GM12878 (cell line): Measurements from ENCODE around the gene EXO5. TPM values are rescaled to one million over a fixed set of nuclear protein-coding genes. Genes with fewer than 3 reads are reported as not detected.

ENCODE experiments used
- ASH2L ChIP-seq: fragments of 300-600, 200-600 bp; sonication (generic); IDR thresholded peaks from 2 replicates; pipeline ENCODE4 v1.6.1; 2017; ENCODE audit warnings: low read depth, mild to moderate bottlenecking, borderline replicate concordance
- NFXL1 ChIP-seq: fragments of 450-650 bp; IDR thresholded peaks from 2 replicates; pipeline ENCODE4 v1.6.1; 2017; ENCODE audit warnings: antibody characterized with exemption, mild to moderate bottlenecking, borderline replicate concordance
- POU2F2 ChIP-seq: IDR thresholded peaks from 3 replicates; pipeline ENCODE4 v1.6.1; 2011; ENCODE audit warnings: low read depth, mild to moderate bottlenecking, low read length, borderline replicate concordance
- RB1 ChIP-seq: fragments of 450-650 bp; formaldehyde crosslinking; IDR thresholded peaks from 2 replicates; pipeline ENCODE4 v1.6.1; 2017; ENCODE audit warnings: mild to moderate bottlenecking, borderline replicate concordance
- SIN3A ChIP-seq: IDR thresholded peaks from 2 replicates; pipeline ENCODE4 v1.6.1; 2012; ENCODE audit warnings: low read depth, low read length, improper control_type of control experiment
- SUPT20H ChIP-seq: IDR thresholded peaks from 2 replicates; pipeline ENCODE4 v1.6.1; 2011; ENCODE audit warnings: low read depth, mild to moderate bottlenecking, low read length, moderate library complexity, borderline replicate concordance; ENCODE audit not compliant: control insufficient read depth
- TCF7 ChIP-seq: IDR thresholded peaks from 2 replicates; pipeline ENCODE4 v1.6.1; 2014; ENCODE audit warnings: antibody characterized with exemption, borderline replicate concordance
- ZNF384 ChIP-seq: IDR thresholded peaks from 2 replicates; pipeline ENCODE4 v1.6.1; 2012; ENCODE audit warnings: low read depth, mild to moderate bottlenecking, low read length, improper control_type of control experiment, borderline replicate concordance
- polyA plus RNA-seq, 11 experiments: library from polyadenylated mRNA; depleted of rRNA in 4 of 11; unstranded in 6 of 11; stranded (reverse) in 5 of 11; fragments of >200 nt; fragmentation: Nextera tagmentation in 4 of 11; fragmentation: Illumina TruSeq in 1 of 11; extraction: Ambion mirVana in 4 of 11; extraction: Trizol in 1 of 11; gene quantifications; 1 replicate in 1 of 11; 2 replicates in 10 of 11; pipeline versions ENCODE4 v1.2.1 to v1.2.3, GENCODE V29; 2011 to 2016; ENCODE audit warnings: inconsistent platforms in 2 of 11, missing spikeins in 2 of 11, low read depth in 1 of 11
- total RNA-seq, 4 experiments: library from RNA; depleted of rRNA in 3 of 4; stranded (reverse); fragments of >200 nt in 3 of 4; fragmentation: Illumina TruSeq in 1 of 4; extraction: Trizol in 1 of 4; gene quantifications; 2 replicates each; pipeline versions ENCODE4 v1.2.1 to v1.2.3, GENCODE V29; 2013 to 2021
- TF ChIP-seq, protein P1 (sequence below): fragments of 450-650 bp; IDR thresholded peaks from 2 replicates; pipeline ENCODE4 v1.6.1; 2017; ENCODE audit warnings: antibody characterized with exemption, mild to moderate bottlenecking, moderate library complexity
- TF ChIP-seq, protein P2 (sequence below): fragments of 450-650 bp; IDR thresholded peaks from 2 replicates; pipeline ENCODE4 v1.6.1; 2016; ENCODE audit warnings: mild to moderate bottlenecking, moderate library complexity, borderline replicate concordance
- TF ChIP-seq, protein P3 (sequence below): fragments of 150-350 bp; IDR thresholded peaks from 2 replicates; pipeline ENCODE4 v1.6.1; 2016; ENCODE audit warnings: low read depth, low read length
- TF ChIP-seq, protein P4 (sequence below): IDR thresholded peaks from 2 replicates; pipeline ENCODE4 v1.6.1; 2011; ENCODE audit warnings: mild to moderate bottlenecking, low read depth, low read length, moderate library complexity; ENCODE audit not compliant: insufficient replicate concordance
- TF ChIP-seq, protein P5 (sequence below): fragments of 450-650 bp; conservative IDR thresholded peaks from 2 replicates; pipeline ENCODE4 v1.6.1; 2017; ENCODE audit warnings: mild to moderate bottlenecking, moderate library complexity

Gene EXO5
- total and polyA plus RNA-seq, 10 of the 15 experiments (the other 5 are each of a cell fraction or from before 2014, with no cell fraction given), result 2.1 to 10.1 (median 8.5) TPM

DNA sequence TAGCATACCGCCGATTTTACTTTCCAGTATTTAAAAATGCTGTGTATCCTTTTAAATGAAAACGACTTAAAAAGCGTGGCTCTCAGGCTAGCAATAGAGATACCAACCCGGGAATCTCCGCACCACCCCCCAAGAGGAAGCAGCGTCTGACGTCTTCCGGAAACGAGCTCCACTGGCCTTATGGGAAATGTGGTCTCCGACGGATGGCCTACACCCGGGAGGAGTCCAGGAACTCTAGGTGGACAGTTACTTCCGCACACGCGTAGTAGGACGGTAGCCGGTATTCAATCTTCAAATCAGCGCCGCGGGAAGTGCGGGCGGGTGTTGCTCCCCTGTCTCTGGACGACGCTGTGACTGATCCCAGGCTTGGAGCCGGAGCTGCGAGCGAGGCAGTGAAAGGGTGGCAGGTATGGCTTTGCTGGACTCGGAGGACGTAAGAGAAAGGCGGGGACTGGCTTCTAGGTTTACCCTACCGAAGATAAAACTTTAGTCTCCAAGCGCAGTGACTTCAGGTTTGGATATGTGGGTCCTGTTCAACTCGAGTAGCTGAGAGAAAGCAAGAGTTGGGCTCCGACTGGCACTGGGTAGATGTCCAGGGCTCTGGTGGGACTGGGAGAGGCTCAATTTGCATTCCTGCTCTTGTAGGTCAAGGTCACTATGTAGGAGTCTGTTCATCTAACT is 23.0 kb downstream of the EXO5 start, which contains the start of gene ZNF684 (continued):
- TF ChIP-seq ASH2L (no peak), RB1 (0 out of 2 replicates have a peak, but pooled peaks have one; percentile 35), ZNF384 (no peak), POU2F2 (peak; percentile 58; the same call in 1 of the 3 replicates), NFXL1 (no peak), TCF7 (no peak), SIN3A (peak; percentile 90; the same call in 1 of the 2 replicates), SUPT20H (no peak)
- TF ChIP-seq, protein P1, sequence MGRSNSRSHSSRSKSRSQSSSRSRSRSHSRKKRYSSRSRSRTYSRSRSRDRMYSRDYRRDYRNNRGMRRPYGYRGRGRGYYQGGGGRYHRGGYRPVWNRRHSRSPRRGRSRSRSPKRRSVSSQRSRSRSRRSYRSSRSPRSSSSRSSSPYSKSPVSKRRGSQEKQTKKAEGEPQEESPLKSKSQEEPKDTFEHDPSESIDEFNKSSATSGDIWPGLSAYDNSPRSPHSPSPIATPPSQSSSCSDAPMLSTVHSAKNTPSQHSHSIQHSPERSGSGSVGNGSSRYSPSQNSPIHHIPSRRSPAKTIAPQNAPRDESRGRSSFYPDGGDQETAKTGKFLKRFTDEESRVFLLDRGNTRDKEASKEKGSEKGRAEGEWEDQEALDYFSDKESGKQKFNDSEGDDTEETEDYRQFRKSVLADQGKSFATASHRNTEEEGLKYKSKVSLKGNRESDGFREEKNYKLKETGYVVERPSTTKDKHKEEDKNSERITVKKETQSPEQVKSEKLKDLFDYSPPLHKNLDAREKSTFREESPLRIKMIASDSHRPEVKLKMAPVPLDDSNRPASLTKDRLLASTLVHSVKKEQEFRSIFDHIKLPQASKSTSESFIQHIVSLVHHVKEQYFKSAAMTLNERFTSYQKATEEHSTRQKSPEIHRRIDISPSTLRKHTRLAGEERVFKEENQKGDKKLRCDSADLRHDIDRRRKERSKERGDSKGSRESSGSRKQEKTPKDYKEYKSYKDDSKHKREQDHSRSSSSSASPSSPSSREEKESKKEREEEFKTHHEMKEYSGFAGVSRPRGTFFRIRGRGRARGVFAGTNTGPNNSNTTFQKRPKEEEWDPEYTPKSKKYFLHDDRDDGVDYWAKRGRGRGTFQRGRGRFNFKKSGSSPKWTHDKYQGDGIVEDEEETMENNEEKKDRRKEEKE, result no peak
- TF ChIP-seq, protein P2, sequence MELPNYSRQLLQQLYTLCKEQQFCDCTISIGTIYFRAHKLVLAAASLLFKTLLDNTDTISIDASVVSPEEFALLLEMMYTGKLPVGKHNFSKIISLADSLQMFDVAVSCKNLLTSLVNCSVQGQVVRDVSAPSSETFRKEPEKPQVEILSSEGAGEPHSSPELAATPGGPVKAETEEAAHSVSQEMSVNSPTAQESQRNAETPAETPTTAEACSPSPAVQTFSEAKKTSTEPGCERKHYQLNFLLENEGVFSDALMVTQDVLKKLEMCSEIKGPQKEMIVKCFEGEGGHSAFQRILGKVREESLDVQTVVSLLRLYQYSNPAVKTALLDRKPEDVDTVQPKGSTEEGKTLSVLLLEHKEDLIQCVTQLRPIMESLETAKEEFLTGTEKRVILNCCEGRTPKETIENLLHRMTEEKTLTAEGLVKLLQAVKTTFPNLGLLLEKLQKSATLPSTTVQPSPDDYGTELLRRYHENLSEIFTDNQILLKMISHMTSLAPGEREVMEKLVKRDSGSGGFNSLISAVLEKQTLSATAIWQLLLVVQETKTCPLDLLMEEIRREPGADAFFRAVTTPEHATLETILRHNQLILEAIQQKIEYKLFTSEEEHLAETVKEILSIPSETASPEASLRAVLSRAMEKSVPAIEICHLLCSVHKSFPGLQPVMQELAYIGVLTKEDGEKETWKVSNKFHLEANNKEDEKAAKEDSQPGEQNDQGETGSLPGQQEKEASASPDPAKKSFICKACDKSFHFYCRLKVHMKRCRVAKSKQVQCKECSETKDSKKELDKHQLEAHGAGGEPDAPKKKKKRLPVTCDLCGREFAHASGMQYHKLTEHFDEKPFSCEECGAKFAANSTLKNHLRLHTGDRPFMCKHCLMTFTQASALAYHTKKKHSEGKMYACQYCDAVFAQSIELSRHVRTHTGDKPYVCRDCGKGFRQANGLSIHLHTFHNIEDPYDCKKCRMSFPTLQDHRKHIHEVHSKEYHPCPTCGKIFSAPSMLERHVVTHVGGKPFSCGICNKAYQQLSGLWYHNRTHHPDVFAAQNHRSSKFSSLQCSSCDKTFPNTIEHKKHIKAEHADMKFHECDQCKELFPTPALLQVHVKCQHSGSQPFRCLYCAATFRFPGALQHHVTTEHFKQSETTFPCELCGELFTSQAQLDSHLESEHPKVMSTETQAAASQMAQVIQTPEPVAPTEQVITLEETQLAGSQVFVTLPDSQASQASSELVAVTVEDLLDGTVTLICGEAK, result peak; percentile 95
- TF ChIP-seq, protein P3, sequence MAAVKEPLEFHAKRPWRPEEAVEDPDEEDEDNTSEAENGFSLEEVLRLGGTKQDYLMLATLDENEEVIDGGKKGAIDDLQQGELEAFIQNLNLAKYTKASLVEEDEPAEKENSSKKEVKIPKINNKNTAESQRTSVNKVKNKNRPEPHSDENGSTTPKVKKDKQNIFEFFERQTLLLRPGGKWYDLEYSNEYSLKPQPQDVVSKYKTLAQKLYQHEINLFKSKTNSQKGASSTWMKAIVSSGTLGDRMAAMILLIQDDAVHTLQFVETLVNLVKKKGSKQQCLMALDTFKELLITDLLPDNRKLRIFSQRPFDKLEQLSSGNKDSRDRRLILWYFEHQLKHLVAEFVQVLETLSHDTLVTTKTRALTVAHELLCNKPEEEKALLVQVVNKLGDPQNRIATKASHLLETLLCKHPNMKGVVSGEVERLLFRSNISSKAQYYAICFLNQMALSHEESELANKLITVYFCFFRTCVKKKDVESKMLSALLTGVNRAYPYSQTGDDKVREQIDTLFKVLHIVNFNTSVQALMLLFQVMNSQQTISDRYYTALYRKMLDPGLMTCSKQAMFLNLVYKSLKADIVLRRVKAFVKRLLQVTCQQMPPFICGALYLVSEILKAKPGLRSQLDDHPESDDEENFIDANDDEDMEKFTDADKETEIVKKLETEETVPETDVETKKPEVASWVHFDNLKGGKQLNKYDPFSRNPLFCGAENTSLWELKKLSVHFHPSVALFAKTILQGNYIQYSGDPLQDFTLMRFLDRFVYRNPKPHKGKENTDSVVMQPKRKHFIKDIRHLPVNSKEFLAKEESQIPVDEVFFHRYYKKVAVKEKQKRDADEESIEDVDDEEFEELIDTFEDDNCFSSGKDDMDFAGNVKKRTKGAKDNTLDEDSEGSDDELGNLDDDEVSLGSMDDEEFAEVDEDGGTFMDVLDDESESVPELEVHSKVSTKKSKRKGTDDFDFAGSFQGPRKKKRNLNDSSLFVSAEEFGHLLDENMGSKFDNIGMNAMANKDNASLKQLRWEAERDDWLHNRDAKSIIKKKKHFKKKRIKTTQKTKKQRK, result no peak
- TF ChIP-seq, protein P4, sequence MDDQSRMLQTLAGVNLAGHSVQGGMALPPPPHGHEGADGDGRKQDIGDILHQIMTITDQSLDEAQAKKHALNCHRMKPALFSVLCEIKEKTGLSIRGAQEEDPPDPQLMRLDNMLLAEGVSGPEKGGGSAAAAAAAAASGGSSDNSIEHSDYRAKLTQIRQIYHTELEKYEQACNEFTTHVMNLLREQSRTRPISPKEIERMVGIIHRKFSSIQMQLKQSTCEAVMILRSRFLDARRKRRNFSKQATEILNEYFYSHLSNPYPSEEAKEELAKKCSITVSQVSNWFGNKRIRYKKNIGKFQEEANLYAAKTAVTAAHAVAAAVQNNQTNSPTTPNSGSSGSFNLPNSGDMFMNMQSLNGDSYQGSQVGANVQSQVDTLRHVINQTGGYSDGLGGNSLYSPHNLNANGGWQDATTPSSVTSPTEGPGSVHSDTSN, result no peak
- TF ChIP-seq, protein P5, sequence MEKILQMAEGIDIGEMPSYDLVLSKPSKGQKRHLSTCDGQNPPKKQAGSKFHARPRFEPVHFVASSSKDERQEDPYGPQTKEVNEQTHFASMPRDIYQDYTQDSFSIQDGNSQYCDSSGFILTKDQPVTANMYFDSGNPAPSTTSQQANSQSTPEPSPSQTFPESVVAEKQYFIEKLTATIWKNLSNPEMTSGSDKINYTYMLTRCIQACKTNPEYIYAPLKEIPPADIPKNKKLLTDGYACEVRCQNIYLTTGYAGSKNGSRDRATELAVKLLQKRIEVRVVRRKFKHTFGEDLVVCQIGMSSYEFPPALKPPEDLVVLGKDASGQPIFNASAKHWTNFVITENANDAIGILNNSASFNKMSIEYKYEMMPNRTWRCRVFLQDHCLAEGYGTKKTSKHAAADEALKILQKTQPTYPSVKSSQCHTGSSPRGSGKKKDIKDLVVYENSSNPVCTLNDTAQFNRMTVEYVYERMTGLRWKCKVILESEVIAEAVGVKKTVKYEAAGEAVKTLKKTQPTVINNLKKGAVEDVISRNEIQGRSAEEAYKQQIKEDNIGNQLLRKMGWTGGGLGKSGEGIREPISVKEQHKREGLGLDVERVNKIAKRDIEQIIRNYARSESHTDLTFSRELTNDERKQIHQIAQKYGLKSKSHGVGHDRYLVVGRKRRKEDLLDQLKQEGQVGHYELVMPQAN, result peak; percentile 82
